H1 (cell line): Measurements from ENCODE around the gene ATXN7L3. TPM values are rescaled to one million over a fixed set of nuclear protein-coding genes. Genes with fewer than 3 reads are reported as not detected.
A peak's percentile ranks its signal among the peaks of the same experiment; 100 is the strongest.

Source experiments
- CTCF ChIA-PET: fragments of 300-600 bp; sonication (Branson Sonifier 250); formaldehyde crosslinking; loops from one replicate; lab custom pipeline; 2021; ENCODE audit not compliant: partially characterized antibody; lab: Charles Lee
- POLR2A ChIA-PET: fragments of 300-600 bp; sonication (Branson Sonifier 250); formaldehyde crosslinking; loops from one replicate; lab custom pipeline; 2021; ENCODE audit warnings: inconsistent platforms; ENCODE audit not compliant: partially characterized antibody; lab: Charles Lee
- DNase-seq, 2 experiments: peaks; one replicate each; pipeline versions ENCODE4 v3.0.0 to v3.0.0-alpha.2; 2010 to 2022; ENCODE audit warnings: low spot score in 2 of 2, low read depth in 1 of 2, mixed read lengths in 1 of 2
- FAIRE-seq: peaks from 2 replicates; lab custom pipeline; 2011; peaks lifted over from hg19 to GRCh38; lab: Jason Lieb, UNC
- H2AFZ ChIP-seq: 2 replicates; pipeline ENCODE4 v1.8.1; 2012; ENCODE audit warnings: low read length, inconsistent platforms
- H2AK5ac ChIP-seq: 2 replicates; pipeline ENCODE4 v1.6.1; 2013; ENCODE audit warnings: low read depth, low read length
- H2BK120ac ChIP-seq: replicated peaks from 2 replicates; pipeline ENCODE3; 2013; ENCODE audit warnings: low read depth, low read length, inconsistent platforms
- H2BK12ac ChIP-seq: 2 replicates; pipeline ENCODE4 v1.6.1; 2013; ENCODE audit warnings: low read depth, low read length
- H2BK15ac ChIP-seq: 2 replicates; pipeline ENCODE4 v1.6.1; 2013; ENCODE audit warnings: low read length
- H2BK20ac ChIP-seq: 2 replicates; pipeline ENCODE4 v1.6.1; 2013; ENCODE audit warnings: low read length
- H2BK5ac ChIP-seq: 2 replicates; pipeline ENCODE4 v1.6.1; 2013; ENCODE audit warnings: low read depth, low read length
- H3K14ac ChIP-seq: 2 replicates; pipeline ENCODE4 v1.6.1; 2013; ENCODE audit warnings: inconsistent platforms; ENCODE audit not compliant: insufficient read length
- H3K18ac ChIP-seq: 2 replicates; pipeline ENCODE4 v1.6.1; 2013; ENCODE audit warnings: low read length; ENCODE audit errors: extremely low read depth
- H3K23ac ChIP-seq: 2 replicates; pipeline ENCODE4 v1.6.1; 2013; ENCODE audit warnings: inconsistent platforms; ENCODE audit not compliant: insufficient read length
- H3K23me2 ChIP-seq: 2 replicates; pipeline ENCODE4 v1.6.1; 2013; ENCODE audit warnings: low read depth, low read length
- H3K27ac ChIP-seq: 2 replicates; pipeline ENCODE4 v1.6.1; 2011; ENCODE audit warnings: low read depth, low read length, inconsistent platforms
- H3K27me3 ChIP-seq, 4 experiments: replicated peaks in 1 of 4; 1 replicate in 1 of 4; 2 replicates in 3 of 4; pipeline versions ENCODE4 v1.6.1 to v1.8.1; 2011 to 2013; ENCODE audit warnings: low read length in 3 of 4, mild to moderate bottlenecking in 3 of 4, inconsistent platforms in 2 of 4, mixed read lengths in 2 of 4, moderate library complexity in 1 of 4; ENCODE audit not compliant: control insufficient read depth in 3 of 4, insufficient read depth in 3 of 4; ENCODE audit errors: extremely low read depth in 1 of 4
- H3K36me3 ChIP-seq, 4 experiments: 2 replicates each; pipeline versions ENCODE4 v1.6.1 to v1.8.1; 2011 to 2013; ENCODE audit warnings: mild to moderate bottlenecking in 4 of 4, low read length in 3 of 4, moderate library complexity in 2 of 4, control low read depth in 1 of 4, inconsistent platforms in 1 of 4; ENCODE audit not compliant: insufficient read depth in 4 of 4, control insufficient read depth in 2 of 4
- H3K4ac ChIP-seq: replicated peaks from 2 replicates; pipeline ENCODE3; 2013; ENCODE audit warnings: low read length, low read depth, mixed read lengths, inconsistent platforms; ENCODE audit not compliant: insufficient read length
- H3K4me1 ChIP-seq, 4 experiments: replicated peaks in 1 of 4; 1 replicate in 1 of 4; 2 replicates in 3 of 4; pipeline versions ENCODE4 v1.6.1 to v1.8.1; 2011 to 2013; ENCODE audit warnings: low read length in 3 of 4, inconsistent platforms in 2 of 4, mixed read lengths in 1 of 4; ENCODE audit not compliant: insufficient read depth in 4 of 4, control insufficient read depth in 3 of 4
- H3K4me2 ChIP-seq, 2 experiments: 2 replicates each; pipeline versions ENCODE4 v1.6.1 to v1.8.1; 2011 to 2013; ENCODE audit warnings: low read depth in 2 of 2, low read length in 2 of 2, control low read depth in 1 of 2, inconsistent platforms in 1 of 2, mild to moderate bottlenecking in 1 of 2; ENCODE audit not compliant: insufficient read depth in 1 of 2
- H3K4me3 ChIP-seq, 4 experiments: fragments of 200-600, 300-600 bp in 1 of 4; sonication (generic), shearing (Covaris generic), sonication (Bioruptor Twin) in 1 of 4; 2 replicates each; pipeline versions ENCODE4 v1.5.1 to v1.8.1; 2011 to 2016; ENCODE audit warnings: low read length in 4 of 4, low read depth in 3 of 4, control low read depth in 2 of 4, inconsistent platforms in 2 of 4, mild to moderate bottlenecking in 2 of 4, mixed read lengths in 1 of 4, moderate library complexity in 1 of 4; ENCODE audit not compliant: insufficient read depth in 2 of 4; ENCODE audit errors: extremely low read depth in 1 of 4
- H3K56ac ChIP-seq: replicated peaks from 2 replicates; pipeline ENCODE3; 2013; ENCODE audit warnings: low read depth, mild to moderate bottlenecking, mixed read lengths, low read length, inconsistent platforms; ENCODE audit not compliant: insufficient read length
- H3K79me1 ChIP-seq: 2 replicates; pipeline ENCODE4 v1.6.1; 2013; ENCODE audit warnings: low read depth, low read length, control low read depth
- H3K79me2 ChIP-seq, 2 experiments: 2 replicates each; pipeline versions ENCODE4 v1.6.1 to v1.8.1; 2012 to 2013; ENCODE audit warnings: low read length in 2 of 2, mild to moderate bottlenecking in 2 of 2, inconsistent platforms in 1 of 2; ENCODE audit not compliant: insufficient read depth in 2 of 2, control insufficient read depth in 1 of 2
- H3K9ac ChIP-seq, 4 experiments: replicated peaks in 1 of 4; 1 replicate in 1 of 4; 2 replicates in 3 of 4; pipeline versions ENCODE4 v1.6.1 to v1.8.1; 2011 to 2013; ENCODE audit warnings: low read depth in 3 of 4, low read length in 3 of 4, control low read depth in 2 of 4, mild to moderate bottlenecking in 2 of 4, moderate library complexity in 2 of 4, inconsistent platforms in 1 of 4; ENCODE audit errors: extremely low read depth in 1 of 4
- H3K9me3 ChIP-seq, 2 experiments: 2 replicates each; pipeline versions ENCODE4 v1.6.1 to v1.8.1; 2012 to 2013; ENCODE audit warnings: mild to moderate bottlenecking in 2 of 2, moderate library complexity in 2 of 2, control low read depth in 1 of 2, inconsistent platforms in 1 of 2, low read depth in 1 of 2, low read length in 1 of 2, mixed read lengths in 1 of 2; ENCODE audit not compliant: insufficient read depth in 2 of 2
- H4K20me1 ChIP-seq, 2 experiments: replicated peaks in 1 of 2; 2 replicates each; pipeline versions ENCODE3 to v1.8.1; 2011 to 2013; ENCODE audit warnings: inconsistent platforms in 2 of 2, low read length in 2 of 2, mild to moderate bottlenecking in 1 of 2; ENCODE audit not compliant: insufficient read depth in 2 of 2, control insufficient read depth in 1 of 2
- H4K5ac ChIP-seq: 2 replicates; pipeline ENCODE4 v1.6.1; 2013; ENCODE audit warnings: low read length, low read depth, mixed read lengths, inconsistent platforms; ENCODE audit not compliant: insufficient read length
- H4K8ac ChIP-seq: 2 replicates; pipeline ENCODE4 v1.8.0; 2013; ENCODE audit warnings: mild to moderate bottlenecking, moderate library complexity, low read length, inconsistent platforms; ENCODE audit not compliant: insufficient read depth; ENCODE audit errors: extremely low read depth
- H4K91ac ChIP-seq: replicated peaks from 2 replicates; pipeline ENCODE3; 2013; ENCODE audit warnings: low read length, mixed read lengths, inconsistent platforms; ENCODE audit not compliant: insufficient read length
- BACH1 ChIP-seq: IDR thresholded peaks from 2 replicates; pipeline ENCODE4 v1.6.1; 2012; ENCODE audit warnings: low read length, improper control_type of control experiment
- CEBPB ChIP-seq: IDR thresholded peaks from 2 replicates; pipeline ENCODE4 v1.6.1; 2012; ENCODE audit warnings: low read depth, low read length
- CREB1 ChIP-seq: IDR thresholded peaks from 2 replicates; pipeline ENCODE4 v1.6.1; 2012; ENCODE audit warnings: inconsistent platforms
- CTBP2 ChIP-seq: IDR thresholded peaks from 2 replicates; pipeline ENCODE4 v1.7.0; 2011; ENCODE audit warnings: borderline replicate concordance, mild to moderate bottlenecking, moderate library complexity, mixed read lengths, low read length; ENCODE audit not compliant: insufficient read depth, insufficient read length
- GABPA ChIP-seq: IDR thresholded peaks from 2 replicates; pipeline ENCODE4 v1.6.1; 2011; ENCODE audit warnings: mild to moderate bottlenecking, low read length, moderate library complexity, borderline replicate concordance; ENCODE audit not compliant: insufficient read depth
- KDM1A ChIP-seq: fragments of 200-600, 300-600 bp; sonication (generic); IDR thresholded peaks from 2 replicates; pipeline ENCODE4 v1.7.1; 2016; ENCODE audit warnings: mild to moderate bottlenecking, low read length, borderline replicate concordance
- RFX5 ChIP-seq: IDR thresholded peaks from 2 replicates; pipeline ENCODE4 v1.6.1; 2011; ENCODE audit warnings: low read depth, low read length, improper control_type of control experiment, borderline replicate concordance
- SRF ChIP-seq: IDR thresholded peaks from 2 replicates; pipeline ENCODE4 v1.6.1; 2011; ENCODE audit warnings: mild to moderate bottlenecking, low read depth, low read length, moderate library complexity
- TAF1 ChIP-seq: IDR thresholded peaks from 2 replicates; pipeline ENCODE4 v1.6.1; 2011; ENCODE audit warnings: mild to moderate bottlenecking, low read depth, low read length
- TAF7 ChIP-seq: optimal IDR thresholded peaks from 2 replicates; pipeline ENCODE3; 2011; ENCODE audit warnings: low read depth, mild to moderate bottlenecking, inconsistent platforms, low read length, moderate library complexity, borderline replicate concordance
- TEAD4 ChIP-seq: IDR thresholded peaks from 2 replicates; pipeline ENCODE4 v1.6.1; 2012; ENCODE audit warnings: low read depth, low read length, inconsistent platforms, mixed read lengths
- YY1 ChIP-seq: IDR thresholded peaks from 2 replicates; pipeline ENCODE4 v1.6.1; 2011; ENCODE audit warnings: low read depth, mild to moderate bottlenecking, low read length
- WGBS, 2 experiments: shearing (Covaris generic) in 1 of 2; methylation state at CpG; one replicate each; pipeline versions ENCODE4 v1.1.6 to v1.1.7; 2013 to 2015; ENCODE audit warnings: low lambda C conversion rate in 2 of 2, mixed read lengths in 2 of 2, inconsistent platforms in 1 of 2, low coverage in 1 of 2, missing lambda C conversion rate in 1 of 2; ENCODE audit not compliant: insufficient replicate concordance in 2 of 2, insufficient coverage in 1 of 2, insufficient read length in 1 of 2; ENCODE audit errors: extremely low coverage in 1 of 2, missing lambda C conversion rate in 1 of 2; 5-methylcytosine and 5-hydroxymethylcytosine counted together
- polyA plus RNA-seq, 7 experiments: library from polyadenylated mRNA; depleted of rRNA in 3 of 7; stranded (reverse) in 5 of 7; unstranded in 2 of 7; fragments of >200 nt in 5 of 7; fragments of 200-250 nt in 2 of 7; gene quantifications; 1 replicate in 5 of 7; 2 replicates in 1 of 7; 4 replicates in 1 of 7; pipeline versions ENCODE4 v1.2.1 to v1.2.3, GENCODE V29; 2011 to 2013; ENCODE audit warnings: missing spikeins in 2 of 7, mixed read lengths in 2 of 7
- total RNA-seq: library from RNA; stranded (reverse); fragmentation: NEBNext Ultra II Directional; extraction: Animal tissue kit (Norgen Biotek cat#: 25700); gene quantifications from 2 replicates; pipeline ENCODE4 v1.2.1, GENCODE V29; 2021
- TF ChIP-seq, protein P1 (sequence below): IDR thresholded peaks from 2 replicates; pipeline ENCODE4 v1.6.1; 2012; ENCODE audit warnings: inconsistent platforms

The ATXN7L3 gene
- total and polyA plus RNA-seq, 2 of the 8 experiments (the other 6 are each of a cell fraction or from before 2014, with no cell fraction given), result 53.7 to 103 TPM

DNA sequence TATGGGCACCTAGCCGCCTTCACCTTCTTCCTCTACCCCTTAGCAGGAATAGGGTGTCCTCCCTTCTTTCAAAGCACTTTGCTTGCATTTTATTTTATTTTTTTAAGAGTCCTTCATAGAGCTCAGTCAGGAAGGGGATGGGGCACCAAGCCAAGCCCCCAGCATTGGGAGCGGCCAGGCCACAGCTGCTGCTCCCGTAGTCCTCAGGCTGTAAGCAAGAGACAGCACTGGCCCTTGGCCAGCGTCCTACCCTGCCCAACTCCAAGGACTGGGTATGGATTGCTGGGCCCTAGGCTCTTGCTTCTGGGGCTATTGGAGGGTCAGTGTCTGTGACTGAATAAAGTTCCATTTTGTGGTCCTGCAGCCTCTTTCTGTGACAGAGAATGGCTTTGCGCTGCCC is 8.3 kb downstream of the ATXN7L3 start:
- Histone ChIP-seq H3K4me3 (no peak overlapping the region), H3K56ac (peak overlapping the region; percentile 8), H4K20me1 (peaks cover 0 to 14% of the 10 kb centered on the region in 2 experiments), H3K18ac (no peak overlapping the region; the same call in 1 of the 2 replicates), H2BK12ac (no peak overlapping the region), H3K27me3 (no peaks in the 10 kb centered on the region), H3K23ac (no peak overlapping the region), H3K9me3 (no peaks in the 10 kb centered on the region), H2AFZ (no peak overlapping the region), H3K14ac (no peak overlapping the region), H3K36me3 (peaks cover 21 to 41% (median 26%) of the 10 kb centered on the region in 4 experiments), H2BK120ac (no peak overlapping the region), H3K4ac (no peak overlapping the region), H4K91ac (no peak overlapping the region), H2AK5ac (no peak overlapping the region), H3K4me1 (peaks cover 0 to 12% (median 9%) of the 10 kb centered on the region in 4 experiments; a peak in 6 of 7 replicates), H2BK5ac (no peak overlapping the region), H2BK20ac (no peak overlapping the region), H3K27ac (no peak overlapping the region), H2BK15ac (no peak overlapping the region), H3K79me1 (no peaks in the 10 kb centered on the region; the same call in none of the 2 replicates), H3K79me2 (peaks cover 0 to 11% of the 10 kb centered on the region in 2 experiments; a peak in 1 of 4 replicates), H4K8ac (no peak overlapping the region; the same call in 1 of the 2 replicates), H3K4me2 (no peak overlapping the region), H3K23me2 (no peaks in the 10 kb centered on the region), H4K5ac (no peak overlapping the region), H3K9ac (peak overlapping the region in 1 of 4 experiments; percentile 18; a peak in 1 of 7 replicates)
- POLR2A ChIA-PET, result interaction anchor here (0.8 to 4.4 kb wide), 14 partner anchors 8 to 178 kb away, joined by 3 to 32 read pairs (median 4); partner anchors contain the start of genes ATXN7L3, GRN, LSM12 and SLC25A39
- DNase-seq, result no peak
- no peak for FAIRE-seq
- WGBS, 2 experiments, result 85% methylated on average over 5 of the region's 5 CpGs; no CpG with 5 or more reads in 1 of the 2 experiments
- TF ChIP-seq TEAD4, result no peak
- no peak for TF ChIP-seq CREB1
- TF ChIP-seq TAF7, result no peak
- no peak for TF ChIP-seq RFX5
- no peak for TF ChIP-seq CEBPB
- no peak for TF ChIP-seq CTBP2
- no peak for TF ChIP-seq GABPA
- no peak for TF ChIP-seq YY1
- no peak for TF ChIP-seq KDM1A
- no peak for TF ChIP-seq SRF
- TF ChIP-seq TAF1, result no peak
- TF ChIP-seq, protein P1, sequence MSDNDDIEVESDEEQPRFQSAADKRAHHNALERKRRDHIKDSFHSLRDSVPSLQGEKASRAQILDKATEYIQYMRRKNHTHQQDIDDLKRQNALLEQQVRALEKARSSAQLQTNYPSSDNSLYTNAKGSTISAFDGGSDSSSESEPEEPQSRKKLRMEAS, result no peak
- TF ChIP-seq BACH1, result no peak
- CTCF ChIA-PET, result interaction anchor here (0.6 to 2.2 kb wide), 7 partner anchors 11 to 172 kb away, joined by 3 to 8 read pairs (median 3); partner anchors contain the start of gene FAM171A2
